Loucy (cell line): ENCODE results near the gene CTSE.

ENCODE experiments used
- H2AFZ ChIP-seq: fragments of 200-600 bp; sonication (generic); 2 replicates; pipeline ENCODE4 v1.6.0; 2016; ENCODE audit warnings: antibody characterized with exemption, mild to moderate bottlenecking, low read length, moderate library complexity
- H3F3A ChIP-seq: fragments of 200-600 bp; 2 replicates; pipeline ENCODE4 v1.6.0; 2016; ENCODE audit warnings: antibody characterized with exemption, low read depth, mild to moderate bottlenecking
- H3K27me3 ChIP-seq: fragments of 200-600 bp; sonication (generic); 2 replicates; pipeline ENCODE4 v1.6.1; 2014; ENCODE audit warnings: low read length, mild to moderate bottlenecking; ENCODE audit not compliant: insufficient read depth, poor library complexity, severe bottlenecking
- H3K36me3 ChIP-seq: fragments of 200-600 bp; sonication (generic); 2 replicates; pipeline ENCODE4 v1.6.1; 2016; ENCODE audit warnings: low read length; ENCODE audit not compliant: insufficient read depth
- H3K4me1 ChIP-seq: fragments of 200-600 bp; sonication (generic); 2 replicates; pipeline ENCODE4 v1.5.1; 2014; ENCODE audit warnings: low read length, mild to moderate bottlenecking; ENCODE audit not compliant: insufficient read depth, poor library complexity, severe bottlenecking
- H3K4me2 ChIP-seq: fragments of 200-600 bp; sonication (generic); 2 replicates; pipeline ENCODE4 v1.6.0; 2014; ENCODE audit warnings: antibody characterized with exemption, low read length, low read depth, mild to moderate bottlenecking; ENCODE audit not compliant: poor library complexity, severe bottlenecking
- H3K4me3 ChIP-seq: fragments of 200-600 bp; sonication (generic); 2 replicates; pipeline ENCODE4 v1.5.1; 2014; ENCODE audit warnings: low read length, mild to moderate bottlenecking, mixed read lengths; ENCODE audit not compliant: poor library complexity, severe bottlenecking
- H3K79me2 ChIP-seq: fragments of 200-600 bp; sonication (generic); 2 replicates; pipeline ENCODE4 v1.6.1; 2014; ENCODE audit warnings: low read length; ENCODE audit not compliant: insufficient read depth
- H3K9ac ChIP-seq: fragments of 200-600 bp; sonication (generic); 2 replicates; pipeline ENCODE4 v1.6.0; 2014; ENCODE audit warnings: mild to moderate bottlenecking, low read depth, low read length, moderate library complexity; ENCODE audit not compliant: poor library complexity, severe bottlenecking
- H3K9me2 ChIP-seq: fragments of 200-600 bp; sonication (generic); replicated peaks from 2 replicates; pipeline ENCODE4 v1.6.1; 2016; ENCODE audit warnings: low read depth, low read length, mixed read lengths
- H3K9me3 ChIP-seq: fragments of 200-600 bp; sonication (generic); 2 replicates; pipeline ENCODE4 v1.6.1; 2014; ENCODE audit warnings: mild to moderate bottlenecking, antibody characterized with exemption, low read length, low read depth; ENCODE audit not compliant: insufficient read depth
- H4K20me1 ChIP-seq: fragments of 200-600 bp; sonication (generic); 2 replicates; pipeline ENCODE4 v1.6.0; 2014; ENCODE audit warnings: antibody characterized with exemption, low read length, mild to moderate bottlenecking; ENCODE audit not compliant: insufficient read depth, poor library complexity, severe bottlenecking
- CTCF ChIP-seq: fragments of 200-600 bp; sonication (generic); conservative IDR thresholded peaks from 2 replicates; pipeline ENCODE4 v1.5.1; 2014; ENCODE audit warnings: mild to moderate bottlenecking, antibody characterized with exemption, low read length
- EZH2phosphoT487 ChIP-seq: fragments of 200-600 bp; IDR thresholded peaks from 2 replicates; pipeline ENCODE4 v1.6.1; 2018; ENCODE audit warnings: antibody characterized with exemption, mild to moderate bottlenecking, moderate library complexity, borderline replicate concordance

CTSE gene

GRCh38 chr1:206014601-206015000 is 9.1 kb downstream of the CTSE start:
- Histone ChIP-seq H3K9ac (peak overlapping the region; percentile 51), H2AFZ (no peak overlapping the region), H3K9me3 (no peaks in the 10 kb centered on the region), H3K4me2 (no peak overlapping the region), H3F3A (no peaks in the 10 kb centered on the region), H3K4me1 (peaks cover 46% of the 10 kb centered on the region), H3K4me3 (no peak overlapping the region), H3K9me2 (no peaks in the 10 kb centered on the region), H3K79me2 (no peaks in the 10 kb centered on the region), H3K36me3 (no peaks in the 10 kb centered on the region), H3K27me3 (no peaks in the 10 kb centered on the region), H4K20me1 (no peaks in the 10 kb centered on the region)
- TF ChIP-seq EZH2phosphoT487 (no peak), CTCF (no peak)

GRCh38 chr1:206013026-206013795 is 10.5 kb downstream of the CTSE start:
- Histone ChIP-seq H3K27me3 (no peaks in the 10 kb centered on the region), H3K4me1 (peaks cover 53% of the 10 kb centered on the region), H3K4me3 (peak overlapping the region; percentile 4), H3K4me2 (peak overlapping the region; percentile 53), H3K9me2 (no peaks in the 10 kb centered on the region), H4K20me1 (no peaks in the 10 kb centered on the region), H3K9me3 (no peaks in the 10 kb centered on the region), H3K79me2 (no peaks in the 10 kb centered on the region), H3F3A (no peaks in the 10 kb centered on the region), H3K9ac (peak overlapping the region; percentile 51), H3K36me3 (no peaks in the 10 kb centered on the region), H2AFZ (peak overlapping the region; percentile 47)
- TF ChIP-seq EZH2phosphoT487: no peak
- no peak for TF ChIP-seq CTCF

- H3K9ac ChIP-seq: peak overlapping the region; percentile 51
- H3F3A ChIP-seq: no peaks in the 10 kb centered on the region
- no peaks in the 10 kb centered on the region for H3K9me3 ChIP-seq
- H3K27me3 ChIP-seq: no peaks in the 10 kb centered on the region
- H3K4me3 ChIP-seq: peak overlapping the region; percentile 18
- H4K20me1 ChIP-seq: no peaks in the 10 kb centered on the region
- H2AFZ ChIP-seq: peak overlapping the region; percentile 1; the same call in 1 of the 2 replicates
- H3K9me2 ChIP-seq: no peaks in the 10 kb centered on the region
- peak overlapping the region; percentile 53 for H3K4me2 ChIP-seq
- H3K4me1 ChIP-seq: peaks cover 53% of the 10 kb centered on the region
- TF ChIP-seq EZH2phosphoT487 (no peak), CTCF (no peak)
- H3K79me2 ChIP-seq: no peaks in the 10 kb centered on the region
- H3K36me3 ChIP-seq: no peaks in the 10 kb centered on the region
Measured at GRCh38 chr1:206012086-206012859, 11.4 kb downstream of the CTSE start.
